Endothelial cell of umbilical vein (primary cell): Measurements from ENCODE around the gene NTN4. TPM values are rescaled to one million over a fixed set of nuclear protein-coding genes. Genes with fewer than 3 reads are reported as not detected.

Source experiments
- BruUV-seq: library from RNA; stranded (reverse); fragments of 400-500 nt; replicated peaks from 2 replicates; lab custom pipeline; 2021; lab: Mats Ljungman, UMichigan
- CTCF ChIA-PET: fragments of 300-600, 350-600 bp; sonication (Branson Sonifier 250); formaldehyde crosslinking; loops from one replicate; lab custom pipeline; 2021; ENCODE audit warnings: antibody characterized with exemption, inconsistent platforms; lab: Charles Lee
- POLR2A ChIA-PET: fragments of 300-600, 350-600 bp; sonication (Branson Sonifier 250); formaldehyde crosslinking; loops from one replicate; lab custom pipeline; 2021; ENCODE audit warnings: antibody characterized with exemption, inconsistent platforms; lab: Charles Lee
- DNase-seq: peaks from one replicate; pipeline ENCODE4 v3.0.0-alpha.2; 2011; ENCODE audit warnings: low read depth, low spot score
- FAIRE-seq: peaks from 2 replicates; lab custom pipeline; 2011; peaks lifted over from hg19 to GRCh38; lab: Jason Lieb, UNC
- H2AFZ ChIP-seq: 2 replicates; pipeline ENCODE4 v1.6.0; 2012; ENCODE audit warnings: low read depth, low read length, control low read depth, inconsistent platforms
- H3K27ac ChIP-seq: 2 replicates; pipeline ENCODE4 v1.5.1; 2011; ENCODE audit warnings: low read depth, mild to moderate bottlenecking, control low read depth, low read length, moderate library complexity; ENCODE audit not compliant: insufficient read depth
- H3K27me3 ChIP-seq, 2 experiments: 2 replicates each; pipeline versions ENCODE4 v1.6.0 to v1.6.1; 2011; ENCODE audit warnings: low read length in 2 of 2, mixed read lengths in 1 of 2; ENCODE audit not compliant: control insufficient read depth in 2 of 2, insufficient read depth in 2 of 2
- H3K36me3 ChIP-seq, 2 experiments: 2 replicates in 1 of 2; 3 replicates in 1 of 2; pipeline ENCODE4 v1.5.1; 2011; ENCODE audit warnings: low read length in 2 of 2, mild to moderate bottlenecking in 1 of 2, moderate library complexity in 1 of 2; ENCODE audit not compliant: control insufficient read depth in 2 of 2, insufficient read depth in 2 of 2; ENCODE audit errors: extremely low read depth in 1 of 2
- H3K4me1 ChIP-seq: 3 replicates; pipeline ENCODE4 v1.5.1; 2011; ENCODE audit warnings: mild to moderate bottlenecking, low read length; ENCODE audit not compliant: control insufficient read depth, insufficient read depth; ENCODE audit errors: extremely low read depth
- H3K4me2 ChIP-seq: 2 replicates; pipeline ENCODE4 v1.6.1; 2011; ENCODE audit warnings: low read length, control low read depth, mixed read lengths; ENCODE audit not compliant: insufficient read depth
- H3K4me3 ChIP-seq, 3 experiments: fragments of 200-600 bp in 1 of 3; sonication (generic), shearing (Covaris generic) in 1 of 3; replicated peaks in 1 of 3; 2 replicates each; pipeline ENCODE4 v1.5.1; 2011 to 2016; ENCODE audit warnings: control low read depth in 3 of 3, low read length in 3 of 3, mild to moderate bottlenecking in 2 of 3, inconsistent platforms in 1 of 3, low read depth in 1 of 3, moderate library complexity in 1 of 3; ENCODE audit not compliant: insufficient read depth in 1 of 3
- H3K79me2 ChIP-seq: 2 replicates; pipeline ENCODE4 v1.6.0; 2012; ENCODE audit warnings: low read length, inconsistent platforms; ENCODE audit not compliant: control insufficient read depth, insufficient read depth
- H3K9ac ChIP-seq: replicated peaks from 2 replicates; pipeline ENCODE3; 2011; ENCODE audit warnings: low read length, control low read depth; ENCODE audit not compliant: insufficient read depth; ENCODE audit errors: extremely low read depth
- H3K9me1 ChIP-seq: replicated peaks from 3 replicates; pipeline ENCODE4 v1.6.0; 2011; ENCODE audit warnings: mild to moderate bottlenecking, low read length; ENCODE audit not compliant: control insufficient read depth, insufficient read depth; ENCODE audit errors: extremely low read depth
- H3K9me3 ChIP-seq: replicated peaks from 2 replicates; pipeline ENCODE4 v1.5.1; 2012; ENCODE audit warnings: low read length, inconsistent platforms; ENCODE audit not compliant: control insufficient read depth, insufficient read depth
- H4K20me1 ChIP-seq: replicated peaks from 2 replicates; pipeline ENCODE3; 2011; ENCODE audit warnings: mild to moderate bottlenecking, low read length; ENCODE audit not compliant: control insufficient read depth, insufficient read depth; ENCODE audit errors: extremely low read depth
- EZH2 ChIP-seq: IDR thresholded peaks from 2 replicates; pipeline ENCODE4 v1.6.1; 2012; ENCODE audit warnings: borderline replicate concordance, low read depth, mild to moderate bottlenecking, moderate library complexity, low read length, inconsistent platforms; ENCODE audit not compliant: severe bottlenecking
- FOS ChIP-seq: IDR thresholded peaks from 2 replicates; pipeline ENCODE4 v1.6.1; 2011; ENCODE audit warnings: mild to moderate bottlenecking, low read length, moderate library complexity, borderline replicate concordance; ENCODE audit not compliant: insufficient read depth
- GATA2 ChIP-seq: IDR thresholded peaks from 2 replicates; pipeline ENCODE4 v1.7.0; 2011; ENCODE audit warnings: low read depth, mild to moderate bottlenecking, moderate library complexity, mixed read lengths, low read length; ENCODE audit not compliant: insufficient read length, insufficient read depth
- JUN ChIP-seq: IDR thresholded peaks from 2 replicates; pipeline ENCODE4 v1.6.1; 2011; ENCODE audit warnings: borderline replicate concordance, low read depth; ENCODE audit not compliant: insufficient read length, insufficient read depth
- MYC ChIP-seq: IDR thresholded peaks from one replicate; pipeline ENCODE4 v1.6.1; 2011; ENCODE audit warnings: mild to moderate bottlenecking, low read depth, low read length
- POLR2A ChIP-seq: IDR thresholded peaks from 2 replicates; pipeline ENCODE4 v1.6.1; 2012; ENCODE audit warnings: low read depth, mild to moderate bottlenecking, control low read depth, low read length
- POLR2AphosphoS5 ChIP-seq: IDR thresholded peaks from 2 replicates; pipeline ENCODE4 v1.6.1; 2012; ENCODE audit warnings: low read depth, mild to moderate bottlenecking, control low read depth, low read length, moderate library complexity; ENCODE audit not compliant: insufficient read depth
- dilution Hi-C: fragments of 300-500 bp; cut with MboI; formaldehyde crosslinking; loops from one replicate; pipeline ENCODE4 v1.15.0; 2019; ENCODE audit warnings: low sequenced_read_pairs; ENCODE audit not compliant: extremely low pct_ligation_motif_present
- intact Hi-C: fragments of 100-400 bp; cut with micrococcal nuclease; formaldehyde crosslinking; loops from one replicate; pipeline ENCODE4 v1.10.0; 2022
- polyA plus RNA-seq, 4 experiments: library from polyadenylated mRNA; depleted of rRNA in 3 of 4; stranded (reverse) in 3 of 4; unstranded in 1 of 4; fragments of >200 nt; gene quantifications; 2 replicates each; pipeline versions ENCODE4 v1.2.1 to v1.2.3, GENCODE V29; 2011 to 2012; ENCODE audit warnings: missing spikeins in 1 of 4
- total RNA-seq: library from RNA; stranded (reverse); gene quantifications from 2 replicates; pipeline ENCODE4 v1.2.3, GENCODE V29; 2021
- TF ChIP-seq, protein P1 (sequence below): IDR thresholded peaks from 2 replicates; pipeline ENCODE4 v1.6.1; 2011; ENCODE audit not compliant: insufficient read depth, insufficient read length
- TF ChIP-seq, protein P2 (sequence below), 2 donors: IDR thresholded peaks; 1 replicate in 1 of 2; 2 replicates in 1 of 2; pipeline ENCODE4 v1.5.1; 2011; ENCODE audit warnings: low read length in 2 of 2, mild to moderate bottlenecking in 2 of 2, moderate library complexity in 2 of 2, control low read depth in 1 of 2, inconsistent platforms in 1 of 2, low read depth in 1 of 2; ENCODE audit not compliant: insufficient read depth in 1 of 2; ENCODE audit errors: extremely low read depth in 1 of 2

The NTN4 gene
- total and polyA plus RNA-seq, 2 donors (not counting 3 experiments of a cell fraction or from before 2014, with no cell fraction given): 120 to 317 TPM

DNA sequence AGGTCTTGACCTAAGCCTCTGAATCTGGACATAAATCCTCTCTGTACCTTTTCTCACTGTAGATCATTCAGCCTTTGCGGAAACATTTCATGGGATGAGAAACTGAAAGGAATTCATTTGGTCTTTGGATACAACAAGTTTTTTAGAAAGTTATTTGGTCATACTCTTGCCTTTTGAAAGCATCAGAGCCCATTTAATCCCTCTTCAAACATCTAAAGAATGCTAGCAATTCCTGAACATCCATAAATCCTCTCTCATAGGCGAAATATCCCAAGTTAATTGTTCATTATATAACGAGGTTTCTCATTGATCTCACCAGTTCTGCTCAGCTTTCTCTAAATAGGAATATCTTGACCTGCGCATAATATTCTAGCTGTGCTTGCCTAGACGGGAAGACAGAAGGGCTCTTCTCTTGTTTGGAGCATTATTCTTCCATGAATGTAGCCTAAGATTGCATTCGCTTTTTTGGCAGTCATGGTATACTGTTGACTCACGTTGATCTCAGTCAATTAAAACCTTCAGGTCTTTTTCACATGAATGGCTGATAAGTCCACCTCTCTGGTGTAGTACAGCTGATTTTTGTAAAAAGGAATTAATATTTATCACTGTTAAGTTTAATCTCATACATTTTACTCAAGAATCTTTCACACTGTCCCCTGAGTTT is 24.1 kb downstream of the NTN4 start:
- DNase-seq: no peak
- TF ChIP-seq JUN: no peak
- no peak for TF ChIP-seq EZH2
- no peak for TF ChIP-seq MYC
- TF ChIP-seq, protein P1, sequence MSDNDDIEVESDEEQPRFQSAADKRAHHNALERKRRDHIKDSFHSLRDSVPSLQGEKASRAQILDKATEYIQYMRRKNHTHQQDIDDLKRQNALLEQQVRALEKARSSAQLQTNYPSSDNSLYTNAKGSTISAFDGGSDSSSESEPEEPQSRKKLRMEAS: no peak
- no peak for TF ChIP-seq FOS
- no peak for TF ChIP-seq POLR2AphosphoS5
- TF ChIP-seq, protein P2, sequence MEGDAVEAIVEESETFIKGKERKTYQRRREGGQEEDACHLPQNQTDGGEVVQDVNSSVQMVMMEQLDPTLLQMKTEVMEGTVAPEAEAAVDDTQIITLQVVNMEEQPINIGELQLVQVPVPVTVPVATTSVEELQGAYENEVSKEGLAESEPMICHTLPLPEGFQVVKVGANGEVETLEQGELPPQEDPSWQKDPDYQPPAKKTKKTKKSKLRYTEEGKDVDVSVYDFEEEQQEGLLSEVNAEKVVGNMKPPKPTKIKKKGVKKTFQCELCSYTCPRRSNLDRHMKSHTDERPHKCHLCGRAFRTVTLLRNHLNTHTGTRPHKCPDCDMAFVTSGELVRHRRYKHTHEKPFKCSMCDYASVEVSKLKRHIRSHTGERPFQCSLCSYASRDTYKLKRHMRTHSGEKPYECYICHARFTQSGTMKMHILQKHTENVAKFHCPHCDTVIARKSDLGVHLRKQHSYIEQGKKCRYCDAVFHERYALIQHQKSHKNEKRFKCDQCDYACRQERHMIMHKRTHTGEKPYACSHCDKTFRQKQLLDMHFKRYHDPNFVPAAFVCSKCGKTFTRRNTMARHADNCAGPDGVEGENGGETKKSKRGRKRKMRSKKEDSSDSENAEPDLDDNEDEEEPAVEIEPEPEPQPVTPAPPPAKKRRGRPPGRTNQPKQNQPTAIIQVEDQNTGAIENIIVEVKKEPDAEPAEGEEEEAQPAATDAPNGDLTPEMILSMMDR (IDR thresholded peaks at IDR 0.05; ENCODE audit: extremely low read depth in 1 of 2, insufficient read depth in 1 of 2, low read depth in 1 of 2, low read length in 2 of 2): no peak
- TF ChIP-seq POLR2A: no peak
- TF ChIP-seq GATA2: no peak
- peaks cover 5% of the 10 kb centered on the region for H3K4me1 ChIP-seq
- no peaks in the 10 kb centered on the region for H4K20me1 ChIP-seq
- ChIA-PET CTCF (interaction anchor here (1.7 kb wide), 1 partner anchor 115 kb away, joined by 3 read pairs; no protein-coding TSS in a partner anchor), POLR2A (no interaction called here)
- H3K4me2 ChIP-seq: no peak overlapping the region
- H3K9me1 ChIP-seq: no peaks in the 10 kb centered on the region
- no peaks in the 10 kb centered on the region for H3K79me2 ChIP-seq
- BruUV-seq: no TSS peak
- dilution Hi-C loops (no loop called here), intact Hi-C loops (no loop called here)
- no peak for FAIRE-seq
- no peak overlapping the region for H3K9ac ChIP-seq
- no peak overlapping the region for H2AFZ ChIP-seq
- no peaks in the 10 kb centered on the region for H3K9me3 ChIP-seq
- H3K27me3 ChIP-seq: no peaks in the 10 kb centered on the region
- H3K36me3 ChIP-seq: peaks cover 0 to 9% of the 10 kb centered on the region in 2 experiments
- H3K27ac ChIP-seq: no peak overlapping the region
- no peak overlapping the region for H3K4me3 ChIP-seq
